ENCODE results near the gene WWC2.

DNA sequence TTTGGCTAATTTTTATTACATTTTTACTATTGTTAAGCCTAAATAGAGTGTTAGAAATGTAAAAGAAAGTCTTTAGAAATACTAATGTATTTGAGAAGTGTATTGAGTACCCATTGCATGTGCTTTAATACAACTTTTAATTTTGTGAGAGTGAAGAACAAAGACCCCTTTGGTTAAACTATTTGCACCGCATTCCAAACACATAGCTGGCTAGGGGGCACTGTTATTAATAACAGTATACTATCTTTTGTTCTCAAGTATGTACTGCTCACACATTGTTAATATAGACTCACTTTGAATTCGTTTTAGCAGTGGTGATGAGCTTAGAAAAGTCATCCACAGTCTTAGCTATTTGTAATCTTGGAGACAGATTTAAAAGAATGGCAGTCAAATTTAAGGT is 114.9 kb downstream of the WWC2 start:
- TF ChIP-seq POLR2A (IDR thresholded peaks at IDR 0.05), result no peak
- TF ChIP-seq, protein P1, sequence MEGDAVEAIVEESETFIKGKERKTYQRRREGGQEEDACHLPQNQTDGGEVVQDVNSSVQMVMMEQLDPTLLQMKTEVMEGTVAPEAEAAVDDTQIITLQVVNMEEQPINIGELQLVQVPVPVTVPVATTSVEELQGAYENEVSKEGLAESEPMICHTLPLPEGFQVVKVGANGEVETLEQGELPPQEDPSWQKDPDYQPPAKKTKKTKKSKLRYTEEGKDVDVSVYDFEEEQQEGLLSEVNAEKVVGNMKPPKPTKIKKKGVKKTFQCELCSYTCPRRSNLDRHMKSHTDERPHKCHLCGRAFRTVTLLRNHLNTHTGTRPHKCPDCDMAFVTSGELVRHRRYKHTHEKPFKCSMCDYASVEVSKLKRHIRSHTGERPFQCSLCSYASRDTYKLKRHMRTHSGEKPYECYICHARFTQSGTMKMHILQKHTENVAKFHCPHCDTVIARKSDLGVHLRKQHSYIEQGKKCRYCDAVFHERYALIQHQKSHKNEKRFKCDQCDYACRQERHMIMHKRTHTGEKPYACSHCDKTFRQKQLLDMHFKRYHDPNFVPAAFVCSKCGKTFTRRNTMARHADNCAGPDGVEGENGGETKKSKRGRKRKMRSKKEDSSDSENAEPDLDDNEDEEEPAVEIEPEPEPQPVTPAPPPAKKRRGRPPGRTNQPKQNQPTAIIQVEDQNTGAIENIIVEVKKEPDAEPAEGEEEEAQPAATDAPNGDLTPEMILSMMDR (IDR thresholded peaks at IDR 0.05), result no peak

Data from Peyer's patch (tissue), 4 donors.